NAMALWA (cell line): Measurements from ENCODE around the gene RAMACL.

Experiments
- DNase-seq: peaks from one replicate; pipeline ENCODE4 v3.0.0-alpha.2; 2015; ENCODE audit warnings: low spot score

The RAMACL gene

GRCh38 chr6:166575205-166575604 is 11.3 kb downstream of the RAMACL start:
- DNase-seq = no peak

- no peak for DNase-seq
Measured at GRCh38 chr6:166573511-166574216, 12.8 kb downstream of the RAMACL start.

GRCh38 chr6:166572370-166573261 is 13.9 kb downstream of the RAMACL start:
- no peak for DNase-seq

GRCh38 chr6:166570929-166571713 is 15.4 kb downstream of the RAMACL start:
- DNase-seq = no peak

GRCh38 chr6:166569206-166569605 is 17.3 kb downstream of the RAMACL start:
- no peak for DNase-seq

GRCh38 chr6:166567813-166568212 is 18.7 kb downstream of the RAMACL start:
- DNase-seq = no peak

- no peak for DNase-seq
Measured at GRCh38 chr6:166567107-166567506, 19.4 kb downstream of the RAMACL start.

GRCh38 chr6:166566026-166567011 is 20.2 kb downstream of the RAMACL start:
- no peak for DNase-seq

- no peak for DNase-seq
Measured at GRCh38 chr6:166565084-166565967, 21.2 kb downstream of the RAMACL start.

GRCh38 chr6:166563805-166564204 is 22.7 kb downstream of the RAMACL start:
- no peak for DNase-seq

- no peak for DNase-seq
Measured at GRCh38 chr6:166563200-166563599, 23.3 kb downstream of the RAMACL start.

GRCh38 chr6:166562726-166563125 is 23.8 kb downstream of the RAMACL start:
- no peak for DNase-seq

- DNase-seq = no peak
Measured at GRCh38 chr6:166561771-166562359, 24.6 kb downstream of the RAMACL start.

- DNase-seq = no peak
Measured at GRCh38 chr6:166560222-166560621, 26.3 kb downstream of the RAMACL start.

- no peak for DNase-seq
Measured at GRCh38 chr6:166559662-166560061, 26.8 kb downstream of the RAMACL start.

- no peak for DNase-seq
Measured at GRCh38 chr6:166559211-166559610, 27.3 kb downstream of the RAMACL start.

- DNase-seq = no peak
Measured at GRCh38 chr6:166558156-166559005, 28.1 kb downstream of the RAMACL start.

GRCh38 chr6:166556863-166557322 is 29.6 kb downstream of the RAMACL start:
- DNase-seq = no peak

- no peak for DNase-seq
Measured at GRCh38 chr6:166556336-166556735, 30.1 kb downstream of the RAMACL start.
